Endometrial microvascular endothelial cells (primary cell): Measurements from ENCODE around the gene RACK1. TPM values are rescaled to one million over a fixed set of nuclear protein-coding genes. Genes with fewer than 3 reads are reported as not detected.

Source experiments
- in situ Hi-C: cut with HindIII; loops from 2 replicates; pipeline ENCODE4 v1.10.0; 2017; ENCODE audit warnings: low sequenced_read_pairs, low pct_unique_long_range_greater_than_20kb; ENCODE audit errors: inconsistent ontology term
- total RNA-seq: library from RNA; depleted of rRNA; stranded (reverse); fragments of >200 nt; gene quantifications from one replicate; pipeline ENCODE4 v1.2.3, GENCODE V29; 2015; ENCODE audit errors: inconsistent ontology term

Gene RACK1
- total RNA-seq, 1 donor from 2014 or later = 2,930 TPM

DNA sequence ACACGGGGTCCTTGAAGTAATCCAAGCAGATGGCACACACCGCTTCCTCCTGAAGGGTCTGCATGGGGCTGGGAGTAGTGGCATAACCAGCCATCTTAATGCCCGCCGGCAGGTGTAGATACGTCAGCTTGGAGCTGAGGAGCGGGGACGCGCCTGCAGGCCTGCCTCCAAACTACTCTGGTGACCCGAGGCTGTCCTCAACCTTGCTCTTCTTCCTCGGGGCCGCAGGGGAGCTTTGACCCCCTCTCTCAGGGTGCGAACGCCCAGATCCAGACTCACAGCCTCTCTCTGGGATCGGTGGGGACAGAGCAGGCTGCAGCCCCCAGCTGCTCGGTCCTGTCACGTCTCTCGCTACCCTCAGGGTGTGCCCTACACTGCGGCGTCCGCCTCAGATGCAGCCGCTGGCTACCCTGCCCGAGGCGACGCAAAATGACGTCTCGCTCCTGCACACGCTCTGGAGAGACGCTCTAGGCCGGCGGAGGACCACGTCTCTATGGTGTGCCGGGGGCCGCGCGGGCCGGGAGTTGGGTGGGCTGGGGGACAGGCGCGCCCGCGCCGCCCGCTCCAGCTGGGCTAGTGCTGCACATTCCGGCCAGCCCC lies 17.1 kb upstream of the RACK1 start, which contains the start of gene TRIM52:
Gene TRIM52 (minus strand): TSS at position 424 of the 600 bp plus-strand sequence. CDS start 330 bp downstream, at position 94.
- in situ Hi-C loops = no loop called here

- in situ Hi-C loops = no loop called here
Observed at GRCh38 chr5:181259974-181260719, 16.4 kb upstream of the RACK1 start.

GRCh38 chr5:181259283-181259682 lies 15.6 kb upstream of the RACK1 start:
- in situ Hi-C loops = no loop called here

GRCh38 chr5:181258576-181258975 lies 14.9 kb upstream of the RACK1 start:
- in situ Hi-C loops = no loop called here

DNA sequence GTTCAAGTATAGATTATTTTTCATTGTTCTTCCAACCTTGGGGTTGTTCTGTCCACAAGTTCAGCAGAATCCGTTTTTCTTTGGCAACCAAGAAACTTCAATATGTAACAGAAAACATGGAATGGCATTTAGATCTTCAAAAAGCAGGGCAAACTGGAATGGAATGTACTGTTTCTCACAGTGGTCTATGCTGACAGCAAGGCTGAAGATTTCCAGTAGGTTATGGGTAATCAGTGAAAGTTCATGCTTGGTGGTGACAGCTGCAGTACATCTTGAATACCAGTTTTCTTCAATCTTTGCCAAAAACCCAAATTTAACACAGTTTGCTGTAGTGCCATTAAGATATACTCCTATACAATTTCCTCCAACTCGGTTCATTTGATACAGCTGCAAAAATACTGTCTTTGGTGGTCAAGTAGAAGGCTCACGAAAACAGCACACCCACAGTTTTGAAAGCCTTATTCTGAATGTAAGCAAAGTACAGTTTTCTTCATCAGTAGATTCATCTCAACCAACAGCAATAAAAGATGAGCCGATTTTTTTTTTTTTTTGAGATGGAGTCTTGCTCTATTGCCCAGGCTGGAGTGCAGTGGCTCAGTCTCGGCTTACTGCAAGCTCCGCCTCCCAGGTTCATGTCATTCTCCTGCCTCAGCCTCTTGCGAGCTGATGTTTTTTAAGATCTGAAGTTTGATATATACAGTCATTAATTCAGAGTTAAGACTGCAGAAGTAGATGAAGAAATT lies 12.3 kb upstream of the RACK1 start:
- in situ Hi-C loops = no loop called here

DNA sequence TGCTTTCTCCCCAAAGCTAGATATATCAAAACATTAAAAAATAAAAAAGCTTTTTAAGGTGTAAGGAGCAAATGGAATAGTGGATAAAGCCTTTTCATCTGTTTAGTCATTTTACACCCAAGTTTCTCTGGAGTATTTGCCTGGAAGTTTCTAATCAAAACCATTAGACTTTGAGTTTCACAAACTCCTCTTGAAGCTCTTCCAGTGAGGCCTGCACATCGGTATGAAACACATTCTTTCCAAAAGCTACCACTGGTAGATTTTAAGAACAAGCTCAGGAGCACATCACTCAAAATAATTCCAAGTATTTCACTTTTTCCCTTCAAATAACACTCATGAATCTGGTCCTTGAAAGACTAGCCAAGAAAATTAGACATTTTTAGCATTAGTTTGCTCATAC lies 11.6 kb upstream of the RACK1 start:
- in situ Hi-C loops = no loop called here

GRCh38 chr5:181248277-181248676 lies 4.6 kb upstream of the RACK1 start:
- in situ Hi-C loops = no loop called here

- in situ Hi-C loops = no loop called here
Observed at GRCh38 chr5:181246276-181247049, 2.8 kb upstream of the RACK1 start.

GRCh38 chr5:181245427-181246275 lies 1.9 kb upstream of the RACK1 start:
- in situ Hi-C loops = no loop called here

- in situ Hi-C loops = no loop called here
Observed at GRCh38 chr5:181243018-181243563, 615 bp downstream of the RACK1 start.

GRCh38 chr5:181242031-181242451 lies 1.7 kb downstream of the RACK1 start:
- in situ Hi-C loops = no loop called here

DNA sequence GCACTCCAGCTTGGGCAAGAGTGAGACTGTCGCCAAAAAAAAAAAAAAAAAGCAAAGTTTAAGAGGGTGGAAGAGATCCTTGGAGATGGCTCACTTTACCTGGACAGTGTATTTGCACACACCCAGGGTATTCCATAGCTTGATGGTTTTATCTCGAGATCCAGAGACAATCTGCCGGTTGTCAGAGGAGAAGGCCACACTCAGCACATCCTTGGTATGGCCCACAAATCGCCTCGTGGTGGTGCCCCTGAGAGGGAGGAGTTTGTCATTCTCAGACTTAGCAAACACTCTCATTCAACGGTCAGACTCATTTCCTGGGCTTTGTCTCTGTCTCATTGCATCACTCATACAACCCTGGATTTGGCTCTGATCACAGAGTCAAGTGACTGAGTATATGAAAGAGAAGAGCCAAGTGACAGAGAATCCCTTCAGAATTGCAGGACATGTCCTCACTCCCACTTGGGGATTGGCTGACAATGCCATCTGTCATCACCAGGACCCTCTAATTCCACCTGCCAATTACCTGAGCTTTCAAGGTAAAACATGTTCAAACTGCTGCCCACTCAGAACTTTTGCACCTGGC lies 2.2 kb downstream of the RACK1 start:
- in situ Hi-C loops = no loop called here

DNA sequence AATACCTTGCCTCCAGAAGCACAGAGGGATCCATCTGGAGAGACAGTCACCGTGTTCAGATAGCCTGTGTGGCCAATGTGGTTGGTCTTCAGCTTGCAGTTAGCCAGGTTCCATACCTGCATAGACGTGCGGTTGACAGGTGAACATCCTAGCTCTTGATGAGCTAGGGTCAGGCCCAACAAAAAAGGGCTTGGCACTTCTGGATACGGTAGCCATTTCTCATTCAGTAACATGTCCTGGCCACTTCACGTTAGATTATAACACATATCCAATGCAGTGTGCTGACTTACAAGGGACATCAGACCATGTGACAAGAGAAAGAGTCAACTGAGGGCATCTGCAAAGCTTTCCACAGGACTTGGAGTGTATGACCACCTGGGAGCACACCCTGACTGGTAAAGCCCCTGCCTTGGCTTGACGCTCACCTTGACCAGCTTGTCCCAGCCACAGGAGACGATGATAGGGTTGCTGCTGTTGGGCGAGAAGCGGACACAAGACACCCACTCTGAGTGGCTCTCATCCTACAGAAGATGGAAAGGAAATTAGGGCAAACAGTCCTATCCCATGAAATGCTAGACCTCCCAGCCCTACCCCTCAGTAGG lies 4.5 kb downstream of the RACK1 start:
- in situ Hi-C loops = no loop called here

DNA sequence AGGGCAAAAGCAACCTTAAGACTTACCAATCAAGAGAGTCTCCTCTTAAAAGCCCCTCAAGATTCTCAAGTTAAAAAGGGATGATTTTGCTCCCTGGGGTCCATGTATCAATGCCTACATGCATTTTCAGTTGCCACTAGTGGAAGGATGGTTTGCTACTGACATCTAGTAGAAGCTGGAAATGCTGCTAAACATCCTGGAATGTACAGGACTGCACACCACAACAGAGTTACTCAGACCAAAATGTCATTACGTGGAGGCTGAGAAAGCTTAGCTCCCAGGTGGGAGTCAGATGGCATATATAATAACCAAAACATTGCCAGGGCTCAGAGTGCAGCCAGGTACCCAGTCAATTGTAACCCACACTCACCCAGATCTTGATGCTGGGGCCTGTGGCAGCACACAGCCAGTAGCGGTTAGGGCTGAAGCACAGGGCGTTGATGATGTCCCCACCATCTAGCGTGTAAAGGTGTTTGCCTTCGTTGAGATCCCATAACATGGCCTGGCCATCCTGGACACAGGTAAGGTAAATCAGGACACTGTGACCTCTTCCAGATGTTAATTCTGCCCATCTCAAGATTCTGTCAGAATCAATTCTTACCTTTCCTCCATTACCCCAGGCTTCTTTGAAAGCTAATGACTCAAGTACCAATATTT lies 5.8 kb downstream of the RACK1 start:
- in situ Hi-C loops = no loop called here

GRCh38 chr5:181236954-181237641 lies 6.6 kb downstream of the RACK1 start:
- in situ Hi-C loops = no loop called here

DNA sequence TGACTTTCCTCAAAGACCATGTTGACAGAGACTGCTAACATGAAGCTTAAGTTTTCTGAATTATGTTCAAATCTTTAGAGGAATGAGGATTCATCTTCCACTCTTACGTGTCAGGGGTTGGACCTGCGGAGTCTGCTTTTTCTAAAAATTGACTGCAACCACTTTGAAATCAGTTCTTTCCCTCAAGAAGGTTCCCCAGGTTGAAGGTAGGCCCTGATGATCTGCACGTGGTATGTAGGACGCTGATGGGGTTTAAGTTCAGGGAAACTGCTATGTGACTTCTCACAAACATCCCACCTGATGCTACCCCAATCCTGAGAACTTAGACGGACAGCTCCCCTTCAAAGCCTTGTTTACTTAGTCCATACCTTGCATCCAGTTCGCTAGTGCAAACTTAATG lies 7.2 kb downstream of the RACK1 start:
- in situ Hi-C loops = no loop called here
